Endothelial cell of umbilical vein (primary cell): Measurements from ENCODE around the gene C3orf85. TPM values are rescaled to one million over a fixed set of nuclear protein-coding genes. Genes with fewer than 3 reads are reported as not detected.

Experiments
- BruUV-seq: library from RNA; stranded (reverse); fragments of 400-500 nt; replicated peaks from 2 replicates; lab custom pipeline; 2021; lab: Mats Ljungman, UMichigan
- CTCF ChIA-PET: fragments of 300-600, 350-600 bp; sonication (Branson Sonifier 250); formaldehyde crosslinking; loops from one replicate; lab custom pipeline; 2021; ENCODE audit warnings: antibody characterized with exemption, inconsistent platforms; lab: Charles Lee
- POLR2A ChIA-PET: fragments of 300-600, 350-600 bp; sonication (Branson Sonifier 250); formaldehyde crosslinking; loops from one replicate; lab custom pipeline; 2021; ENCODE audit warnings: antibody characterized with exemption, inconsistent platforms; lab: Charles Lee
- DNase-seq: peaks from one replicate; pipeline ENCODE4 v3.0.0-alpha.2; 2011; ENCODE audit warnings: low read depth, low spot score
- FAIRE-seq: peaks from 2 replicates; lab custom pipeline; 2011; peaks lifted over from hg19 to GRCh38; lab: Jason Lieb, UNC
- H2AFZ ChIP-seq: 2 replicates; pipeline ENCODE4 v1.6.0; 2012; ENCODE audit warnings: low read depth, low read length, control low read depth, inconsistent platforms
- H3K27ac ChIP-seq: 2 replicates; pipeline ENCODE4 v1.5.1; 2011; ENCODE audit warnings: low read depth, mild to moderate bottlenecking, control low read depth, low read length, moderate library complexity; ENCODE audit not compliant: insufficient read depth
- H3K27me3 ChIP-seq, 2 experiments: 2 replicates each; pipeline versions ENCODE4 v1.6.0 to v1.6.1; 2011; ENCODE audit warnings: low read length in 2 of 2, mixed read lengths in 1 of 2; ENCODE audit not compliant: control insufficient read depth in 2 of 2, insufficient read depth in 2 of 2
- H3K36me3 ChIP-seq, 2 experiments: 2 replicates in 1 of 2; 3 replicates in 1 of 2; pipeline ENCODE4 v1.5.1; 2011; ENCODE audit warnings: low read length in 2 of 2, mild to moderate bottlenecking in 1 of 2, moderate library complexity in 1 of 2; ENCODE audit not compliant: control insufficient read depth in 2 of 2, insufficient read depth in 2 of 2; ENCODE audit errors: extremely low read depth in 1 of 2
- H3K4me1 ChIP-seq: 3 replicates; pipeline ENCODE4 v1.5.1; 2011; ENCODE audit warnings: mild to moderate bottlenecking, low read length; ENCODE audit not compliant: control insufficient read depth, insufficient read depth; ENCODE audit errors: extremely low read depth
- H3K4me2 ChIP-seq: 2 replicates; pipeline ENCODE4 v1.6.1; 2011; ENCODE audit warnings: low read length, control low read depth, mixed read lengths; ENCODE audit not compliant: insufficient read depth
- H3K4me3 ChIP-seq, 3 experiments: fragments of 200-600 bp in 1 of 3; sonication (generic), shearing (Covaris generic) in 1 of 3; replicated peaks in 1 of 3; 2 replicates each; pipeline ENCODE4 v1.5.1; 2011 to 2016; ENCODE audit warnings: control low read depth in 3 of 3, low read length in 3 of 3, mild to moderate bottlenecking in 2 of 3, inconsistent platforms in 1 of 3, low read depth in 1 of 3, moderate library complexity in 1 of 3; ENCODE audit not compliant: insufficient read depth in 1 of 3
- H3K79me2 ChIP-seq: 2 replicates; pipeline ENCODE4 v1.6.0; 2012; ENCODE audit warnings: low read length, inconsistent platforms; ENCODE audit not compliant: control insufficient read depth, insufficient read depth
- H3K9ac ChIP-seq: replicated peaks from 2 replicates; pipeline ENCODE3; 2011; ENCODE audit warnings: low read length, control low read depth; ENCODE audit not compliant: insufficient read depth; ENCODE audit errors: extremely low read depth
- H3K9me1 ChIP-seq: replicated peaks from 3 replicates; pipeline ENCODE4 v1.6.0; 2011; ENCODE audit warnings: mild to moderate bottlenecking, low read length; ENCODE audit not compliant: control insufficient read depth, insufficient read depth; ENCODE audit errors: extremely low read depth
- H3K9me3 ChIP-seq: replicated peaks from 2 replicates; pipeline ENCODE4 v1.5.1; 2012; ENCODE audit warnings: low read length, inconsistent platforms; ENCODE audit not compliant: control insufficient read depth, insufficient read depth
- H4K20me1 ChIP-seq: replicated peaks from 2 replicates; pipeline ENCODE3; 2011; ENCODE audit warnings: mild to moderate bottlenecking, low read length; ENCODE audit not compliant: control insufficient read depth, insufficient read depth; ENCODE audit errors: extremely low read depth
- CTCF ChIP-seq, 2 donors: IDR thresholded peaks; 1 replicate in 1 of 2; 2 replicates in 1 of 2; pipeline ENCODE4 v1.5.1; 2011; ENCODE audit warnings: low read length in 2 of 2, mild to moderate bottlenecking in 2 of 2, moderate library complexity in 2 of 2, control low read depth in 1 of 2, inconsistent platforms in 1 of 2, low read depth in 1 of 2; ENCODE audit not compliant: insufficient read depth in 1 of 2; ENCODE audit errors: extremely low read depth in 1 of 2
- EZH2 ChIP-seq: IDR thresholded peaks from 2 replicates; pipeline ENCODE4 v1.6.1; 2012; ENCODE audit warnings: borderline replicate concordance, low read depth, mild to moderate bottlenecking, moderate library complexity, low read length, inconsistent platforms; ENCODE audit not compliant: severe bottlenecking
- FOS ChIP-seq: IDR thresholded peaks from 2 replicates; pipeline ENCODE4 v1.6.1; 2011; ENCODE audit warnings: mild to moderate bottlenecking, low read length, moderate library complexity, borderline replicate concordance; ENCODE audit not compliant: insufficient read depth
- JUN ChIP-seq: IDR thresholded peaks from 2 replicates; pipeline ENCODE4 v1.6.1; 2011; ENCODE audit warnings: borderline replicate concordance, low read depth; ENCODE audit not compliant: insufficient read length, insufficient read depth
- dilution Hi-C: fragments of 300-500 bp; cut with MboI; formaldehyde crosslinking; loops from one replicate; pipeline ENCODE4 v1.15.0; 2019; ENCODE audit warnings: low sequenced_read_pairs; ENCODE audit not compliant: extremely low pct_ligation_motif_present
- intact Hi-C: fragments of 100-400 bp; cut with micrococcal nuclease; formaldehyde crosslinking; loops from one replicate; pipeline ENCODE4 v1.10.0; 2022
- polyA plus RNA-seq, 4 experiments: library from polyadenylated mRNA; depleted of rRNA in 3 of 4; stranded (reverse) in 3 of 4; unstranded in 1 of 4; fragments of >200 nt; gene quantifications; 2 replicates each; pipeline versions ENCODE4 v1.2.1 to v1.2.3, GENCODE V29; 2011 to 2012; ENCODE audit warnings: missing spikeins in 1 of 4
- total RNA-seq: library from RNA; stranded (reverse); gene quantifications from 2 replicates; pipeline ENCODE4 v1.2.3, GENCODE V29; 2021
- TF ChIP-seq, protein P1 (sequence below): IDR thresholded peaks from 2 replicates; pipeline ENCODE4 v1.6.1; 2011; ENCODE audit not compliant: insufficient read depth, insufficient read length

C3orf85 gene
- total and polyA plus RNA-seq, 2 donors (not counting 3 experiments of a cell fraction or from before 2014, with no cell fraction given): not detected

GRCh38 chr3:109195815-109196214, 59.3 kb downstream of the C3orf85 start:
- dilution Hi-C loops (no loop called here), intact Hi-C loops (no loop called here)
- Histone ChIP-seq H3K27ac (no peak overlapping the region), H3K4me2 (no peak overlapping the region), H3K9me1 (no peaks in the 10 kb centered on the region), H3K9ac (no peak overlapping the region), H3K4me1 (peaks cover 4% of the 10 kb centered on the region), H4K20me1 (no peaks in the 10 kb centered on the region), H3K79me2 (no peaks in the 10 kb centered on the region), H3K4me3 (no peak overlapping the region), H3K27me3 (no peaks in the 10 kb centered on the region), H2AFZ (no peak overlapping the region), H3K9me3 (no peaks in the 10 kb centered on the region), H3K36me3 (no peaks in the 10 kb centered on the region)
- no TSS peak for BruUV-seq
- DNase-seq (no peak), FAIRE-seq (peak; percentile 28)
- CTCF ChIA-PET: no interaction called here
- TF ChIP-seq JUN (peak; percentile 14), CTCF (IDR thresholded peaks at IDR 0.05; ENCODE audit: extremely low read depth in 1 of 2, insufficient read depth in 1 of 2, low read depth in 1 of 2, low read length in 2 of 2) (no peak), EZH2 (no peak), FOS (no peak)
- TF ChIP-seq, protein P1, sequence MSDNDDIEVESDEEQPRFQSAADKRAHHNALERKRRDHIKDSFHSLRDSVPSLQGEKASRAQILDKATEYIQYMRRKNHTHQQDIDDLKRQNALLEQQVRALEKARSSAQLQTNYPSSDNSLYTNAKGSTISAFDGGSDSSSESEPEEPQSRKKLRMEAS: no peak
- POLR2A ChIA-PET: no interaction called here

Other genes with a start within 250 kb of the C3orf85 start
- gene GUCA1C, start 182.8 kb upstream of the C3orf85 start, total RNA-seq: not detected in 2 replicates
- gene GUCA1C, start 182.8 kb upstream of the C3orf85 start, polyA plus RNA-seq: not detected in 2 replicates
- not detected in 2 replicates for gene MORC1, start 18.6 kb upstream of the C3orf85 start, total RNA-seq
- gene MORC1, start 18.6 kb upstream of the C3orf85 start, polyA plus RNA-seq: not detected in 2 replicates
- not detected in 2 replicates for gene DPPA2, start 179.8 kb downstream of the C3orf85 start, total RNA-seq
- gene DPPA2, start 179.8 kb downstream of the C3orf85 start, polyA plus RNA-seq: not detected in 2 replicates
- gene DPPA4, start 200.8 kb downstream of the C3orf85 start, total RNA-seq: not detected in 2 replicates
- 0.06 and 0.10 TPM in 2 replicates for gene DPPA4, start 200.8 kb downstream of the C3orf85 start, polyA plus RNA-seq